Muscle layer of duodenum (tissue), 2 donors: Measurements from ENCODE around the gene KCNK5.

Experiments
- H3K27ac ChIP-seq: one replicate; pipeline ENCODE4 v1.7.0; 2013; ENCODE audit warnings: mild to moderate bottlenecking, low read length
- H3K27me3 ChIP-seq: one replicate; pipeline ENCODE4 v1.7.0; 2013; ENCODE audit warnings: low read depth, mild to moderate bottlenecking, control low read depth, low read length
- H3K36me3 ChIP-seq, 2 donors: one replicate each; pipeline ENCODE4 v1.7.0; 2013; ENCODE audit warnings: low read length in 2 of 2, control low read depth in 1 of 2, mild to moderate bottlenecking in 1 of 2; ENCODE audit not compliant: insufficient read depth in 2 of 2, control insufficient read depth in 1 of 2
- H3K4me1 ChIP-seq, 2 donors: one replicate each; pipeline ENCODE4 v1.7.0; 2013; ENCODE audit warnings: low read length in 2 of 2, mild to moderate bottlenecking in 2 of 2, control low read depth in 1 of 2, moderate library complexity in 1 of 2; ENCODE audit not compliant: insufficient read depth in 2 of 2, control insufficient read depth in 1 of 2
- H3K4me3 ChIP-seq, 2 donors: one replicate each; pipeline ENCODE4 v1.7.0; 2013; ENCODE audit warnings: low read length in 2 of 2, low read depth in 1 of 2, mild to moderate bottlenecking in 1 of 2
- H3K9me3 ChIP-seq, 2 donors: one replicate each; pipeline ENCODE4 v1.7.0; 2013; ENCODE audit warnings: low read length in 2 of 2, control low read depth in 1 of 2, mild to moderate bottlenecking in 1 of 2; ENCODE audit not compliant: control insufficient read depth in 1 of 2
- donor health status: healthy.

The KCNK5 gene

GRCh38 chr6:39204646-39205244, 24.5 kb downstream of the KCNK5 start:
- Histone ChIP-seq H3K4me3 (no peak overlapping the region), H3K27ac (peak overlapping the region; percentile 72), H3K4me1 (peaks cover 15 to 16% of the 10 kb centered on the region in 2 donors), H3K27me3 (no peaks in the 10 kb centered on the region), H3K9me3 (no peaks in the 10 kb centered on the region), H3K36me3 (no peaks in the 10 kb centered on the region)

- Histone ChIP-seq H3K27me3 (no peaks in the 10 kb centered on the region), H3K36me3 (no peaks in the 10 kb centered on the region), H3K4me3 (no peak overlapping the region), H3K9me3 (no peaks in the 10 kb centered on the region), H3K4me1 (peaks cover 8 to 12% of the 10 kb centered on the region in 2 donors), H3K27ac (peak overlapping the region; percentile 72)
Measured at GRCh38 chr6:39204160-39204495, 25.1 kb downstream of the KCNK5 start.

- no peaks in the 10 kb centered on the region for H3K36me3 ChIP-seq
- H3K9me3 ChIP-seq: no peaks in the 10 kb centered on the region
- peaks cover 8 to 11% of the 10 kb centered on the region in 2 donors for H3K4me1 ChIP-seq
- no peak overlapping the region for H3K4me3 ChIP-seq
- H3K27me3 ChIP-seq: no peaks in the 10 kb centered on the region
- peak overlapping the region; percentile 72 for H3K27ac ChIP-seq
Measured at GRCh38 chr6:39203436-39204159, 25.7 kb downstream of the KCNK5 start.

GRCh38 chr6:39202166-39202565, 27.1 kb downstream of the KCNK5 start:
- no peak overlapping the region for H3K4me3 ChIP-seq
- no peaks in the 10 kb centered on the region for H3K9me3 ChIP-seq
- H3K27me3 ChIP-seq: no peaks in the 10 kb centered on the region
- H3K27ac ChIP-seq: no peak overlapping the region
- peaks cover 3 to 10% of the 10 kb centered on the region in 2 donors for H3K4me1 ChIP-seq
- no peaks in the 10 kb centered on the region for H3K36me3 ChIP-seq

GRCh38 chr6:39200498-39201020, 28.7 kb downstream of the KCNK5 start:
- Histone ChIP-seq H3K27ac (no peak overlapping the region), H3K4me3 (no peak overlapping the region), H3K9me3 (no peaks in the 10 kb centered on the region), H3K4me1 (peaks cover 0 to 3% of the 10 kb centered on the region in 2 donors), H3K36me3 (no peaks in the 10 kb centered on the region), H3K27me3 (no peaks in the 10 kb centered on the region)

- Histone ChIP-seq H3K27me3 (no peaks in the 10 kb centered on the region), H3K27ac (no peak overlapping the region), H3K36me3 (no peaks in the 10 kb centered on the region), H3K9me3 (no peaks in the 10 kb centered on the region), H3K4me1 (peaks cover 0 to 3% of the 10 kb centered on the region in 2 donors), H3K4me3 (no peak overlapping the region)
Measured at GRCh38 chr6:39199976-39200375, 29.3 kb downstream of the KCNK5 start.

GRCh38 chr6:39199231-39199940, 29.9 kb downstream of the KCNK5 start:
- H3K4me3 ChIP-seq: no peak overlapping the region
- no peaks in the 10 kb centered on the region for H3K9me3 ChIP-seq
- H3K27me3 ChIP-seq: no peaks in the 10 kb centered on the region
- H3K4me1 ChIP-seq: peaks cover 0 to 1% of the 10 kb centered on the region in 2 donors
- no peaks in the 10 kb centered on the region for H3K36me3 ChIP-seq
- no peak overlapping the region for H3K27ac ChIP-seq

GRCh38 chr6:39198528-39198927, 30.7 kb downstream of the KCNK5 start:
- H3K4me3 ChIP-seq: no peak overlapping the region
- no peaks in the 10 kb centered on the region for H3K36me3 ChIP-seq
- H3K9me3 ChIP-seq: no peaks in the 10 kb centered on the region
- no peak overlapping the region for H3K27ac ChIP-seq
- no peaks in the 10 kb centered on the region for H3K27me3 ChIP-seq
- H3K4me1 ChIP-seq: no peaks in the 10 kb centered on the region

GRCh38 chr6:39197922-39198500, 31.3 kb downstream of the KCNK5 start:
- Histone ChIP-seq H3K27ac (no peak overlapping the region), H3K27me3 (no peaks in the 10 kb centered on the region), H3K4me3 (no peak overlapping the region), H3K9me3 (no peaks in the 10 kb centered on the region), H3K36me3 (no peaks in the 10 kb centered on the region), H3K4me1 (no peaks in the 10 kb centered on the region)

GRCh38 chr6:39197521-39197920, 31.8 kb downstream of the KCNK5 start:
- Histone ChIP-seq H3K4me1 (no peaks in the 10 kb centered on the region), H3K4me3 (no peak overlapping the region), H3K27me3 (no peaks in the 10 kb centered on the region), H3K27ac (no peak overlapping the region), H3K36me3 (no peaks in the 10 kb centered on the region), H3K9me3 (no peaks in the 10 kb centered on the region)

GRCh38 chr6:39196673-39197091, 32.6 kb downstream of the KCNK5 start:
- H3K27ac ChIP-seq: no peak overlapping the region
- no peak overlapping the region for H3K4me3 ChIP-seq
- no peaks in the 10 kb centered on the region for H3K9me3 ChIP-seq
- H3K4me1 ChIP-seq: no peaks in the 10 kb centered on the region
- H3K27me3 ChIP-seq: no peaks in the 10 kb centered on the region
- H3K36me3 ChIP-seq: peaks cover 0 to 1% of the 10 kb centered on the region in 2 donors
